Ramos (cell line): ENCODE measurements around the gene BTG3.

Source experiments
- in situ Hi-C: fragments of 300-500 bp; cut with MboI; formaldehyde crosslinking; loops from one replicate; pipeline ENCODE4 v1.14.3; 2022; ENCODE audit warnings: low sequenced_read_pairs; ENCODE audit not compliant: unreplicated experiment

The BTG3 gene

DNA sequence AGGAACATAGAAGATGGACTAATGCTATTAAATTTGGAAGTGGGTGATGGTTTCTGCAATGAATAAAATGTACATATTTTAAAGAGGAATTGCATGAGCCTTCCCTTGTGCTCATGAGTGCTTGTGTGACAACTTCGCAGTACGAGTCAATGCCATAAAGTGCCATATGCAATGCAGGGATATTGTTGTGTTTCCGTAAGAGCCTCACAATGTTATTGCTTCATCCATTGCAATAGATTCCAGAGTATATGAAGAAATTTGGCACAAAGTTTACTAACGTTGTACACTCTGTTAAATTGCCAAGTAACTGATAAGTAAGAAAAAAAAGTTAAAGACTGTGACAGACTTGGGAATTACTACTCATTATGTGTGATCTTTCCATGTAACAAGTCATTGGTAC lies 22.3 kb downstream of the BTG3 start:
- in situ Hi-C loops, result no loop called here

- in situ Hi-C loops, result loop anchor here (10.0 kb wide), 1 partner anchor 201 kb away; no protein-coding TSS in a partner anchor
Measured at GRCh38 chr21:17585875-17586450, 26.7 kb downstream of the BTG3 start.

DNA sequence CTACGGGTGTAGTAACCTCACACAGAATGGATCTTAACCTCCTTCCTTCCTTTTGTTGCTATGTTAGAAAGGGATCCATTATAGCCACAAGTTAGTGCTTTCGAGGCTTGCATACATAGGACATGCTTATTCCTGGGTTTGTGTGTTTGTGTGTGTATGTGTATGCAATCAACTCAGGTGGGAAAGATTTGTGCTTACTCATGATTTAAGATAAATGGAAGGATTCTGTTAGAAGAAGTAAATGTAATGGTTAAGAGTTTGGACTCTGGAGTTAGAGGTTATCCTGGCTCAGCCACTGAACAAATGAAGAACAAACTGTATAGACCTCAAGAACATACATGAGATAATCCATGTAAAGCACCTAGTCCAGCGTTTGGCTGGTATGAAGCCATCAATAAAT lies 28.8 kb downstream of the BTG3 start:
- in situ Hi-C loops, result loop anchor here (10.0 kb wide), 1 partner anchor 199 kb away; no protein-coding TSS in a partner anchor

DNA sequence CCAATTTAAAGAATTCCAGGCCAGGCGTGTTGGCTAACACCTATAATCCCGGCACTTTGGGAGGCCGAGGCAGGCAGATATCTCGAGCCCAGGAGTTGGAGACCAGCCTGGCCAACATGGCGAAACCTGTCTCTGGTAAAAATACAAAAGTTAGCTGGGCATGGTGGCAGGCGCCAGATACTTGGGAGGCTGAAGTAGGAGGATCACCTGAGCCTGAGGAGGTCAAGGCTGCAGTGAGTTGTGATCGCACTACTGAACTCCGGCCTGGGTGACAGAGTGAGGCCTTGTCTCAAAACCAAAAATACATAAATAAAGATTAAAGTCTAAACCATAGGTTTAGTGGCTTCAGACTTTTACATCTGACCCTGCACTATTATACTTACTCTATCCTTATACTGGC lies 32.4 kb downstream of the BTG3 start:
- in situ Hi-C loops, result loop anchor here (10.0 kb wide), 1 partner anchor 196 kb away; no protein-coding TSS in a partner anchor

- in situ Hi-C loops, result no loop called here
Measured at GRCh38 chr21:17578876-17579275, 33.8 kb downstream of the BTG3 start.

GRCh38 chr21:17578162-17578561 lies 34.5 kb downstream of the BTG3 start:
- in situ Hi-C loops, result no loop called here

GRCh38 chr21:17577701-17578100 lies 35.0 kb downstream of the BTG3 start:
- in situ Hi-C loops, result no loop called here

- in situ Hi-C loops, result no loop called here
Measured at GRCh38 chr21:17576080-17576835, 36.4 kb downstream of the BTG3 start.

GRCh38 chr21:17575076-17575475 lies 37.6 kb downstream of the BTG3 start:
- in situ Hi-C loops, result no loop called here

DNA sequence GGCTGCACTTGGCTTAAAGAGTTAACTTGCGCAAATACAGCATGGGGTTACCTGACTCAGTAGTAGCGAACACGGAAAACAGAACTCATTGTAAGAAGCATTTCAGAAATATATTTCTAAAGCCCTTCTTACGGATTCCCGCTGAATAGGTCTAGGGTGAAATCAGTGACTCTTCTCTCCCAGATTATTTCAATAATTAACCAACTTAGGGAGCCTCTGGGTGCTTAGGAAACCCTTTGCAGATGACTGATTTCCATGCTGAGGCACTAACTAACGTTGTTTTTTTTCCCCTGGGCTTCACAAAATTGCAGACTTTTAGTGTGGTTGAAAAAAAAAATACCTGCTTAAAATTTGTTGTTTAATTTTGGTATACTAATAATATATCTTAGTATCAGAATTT lies 40.3 kb downstream of the BTG3 start:
- in situ Hi-C loops, result no loop called here

DNA sequence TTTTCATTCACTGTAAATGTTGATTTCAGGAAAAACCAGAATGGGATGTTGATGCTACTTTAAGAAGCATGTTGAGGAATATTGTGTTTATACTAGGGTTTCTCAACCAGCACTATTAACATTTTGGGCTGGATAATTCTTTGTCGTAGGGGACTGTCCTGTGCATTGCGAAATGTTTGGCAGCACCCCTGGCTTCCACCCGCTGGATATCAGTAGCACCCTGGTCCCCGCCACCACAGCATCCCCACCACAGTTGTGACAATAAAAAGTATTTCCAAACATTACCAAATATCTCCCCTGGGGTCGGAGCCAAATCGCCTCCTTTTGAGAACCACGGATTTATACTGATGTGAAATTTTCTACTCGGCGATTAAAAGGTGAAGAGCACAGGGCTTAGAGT lies 41.9 kb downstream of the BTG3 start:
- in situ Hi-C loops, result no loop called here

DNA sequence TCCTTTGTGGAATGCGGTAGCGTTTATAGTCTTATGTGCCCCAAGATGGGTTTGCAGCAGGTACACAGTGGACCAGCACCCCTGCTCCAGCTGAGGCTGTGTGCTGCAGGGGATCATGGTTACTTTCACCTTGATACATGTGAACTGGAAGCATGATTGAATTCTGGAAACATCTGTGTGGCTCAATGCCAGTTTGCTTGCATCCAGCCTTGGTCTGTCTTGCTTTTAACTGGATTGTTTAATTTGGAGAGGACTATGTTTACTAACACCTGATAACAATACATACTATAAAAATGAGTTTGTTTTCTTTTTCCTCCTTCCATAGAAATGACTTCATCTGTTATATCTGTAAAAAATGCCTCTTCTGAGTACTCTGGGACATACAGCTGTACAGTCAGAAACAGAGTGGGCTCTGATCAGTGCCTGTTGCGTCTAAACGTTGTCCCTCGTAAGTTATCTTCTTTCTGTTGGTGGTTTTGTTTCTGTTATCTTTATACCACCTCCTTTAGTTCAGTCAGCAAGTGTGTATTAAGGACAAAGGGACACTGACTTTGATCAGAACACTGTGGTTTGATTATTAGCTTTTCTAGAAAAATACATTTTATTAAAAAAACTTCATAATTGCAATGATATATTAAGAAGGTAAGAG lies 52.2 kb downstream of the BTG3 start:
- in situ Hi-C loops, result no loop called here

DNA sequence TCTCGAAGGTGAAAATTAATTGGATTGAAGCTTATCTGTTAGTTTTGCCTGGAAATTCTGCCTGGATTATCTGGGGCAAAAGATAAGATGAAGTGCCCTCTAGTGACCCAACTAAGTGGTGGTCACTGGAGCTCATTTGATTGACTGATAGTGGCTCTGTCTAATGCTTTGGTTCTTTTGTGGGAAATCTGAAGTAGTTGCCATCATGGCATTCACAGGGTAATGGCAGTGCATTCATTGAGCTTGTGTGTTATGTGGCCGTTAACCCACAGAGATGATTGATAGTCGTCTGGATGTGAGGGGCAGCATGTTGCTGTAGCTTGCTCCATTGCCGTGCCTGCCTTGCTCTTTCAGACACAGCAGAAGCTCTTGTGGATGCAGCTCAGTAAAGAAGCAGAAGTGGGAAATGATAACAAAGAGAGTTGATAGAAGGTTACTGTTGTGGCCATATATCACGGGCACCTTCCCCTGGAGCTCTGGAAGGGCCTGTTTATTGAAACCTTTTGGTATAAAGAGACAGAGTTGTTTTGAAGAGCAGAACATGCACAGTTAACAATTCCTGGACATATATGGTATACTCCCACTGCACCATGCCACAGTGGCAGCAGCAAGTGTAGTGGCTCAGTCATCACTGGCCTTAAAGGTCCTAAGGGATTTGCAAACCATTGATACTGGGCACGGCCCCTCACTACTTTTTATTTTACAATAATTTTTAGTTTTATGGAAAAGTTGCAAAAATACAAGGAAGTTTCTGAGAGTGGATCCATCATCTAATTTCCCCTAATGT lies 57.8 kb downstream of the BTG3 start:
- in situ Hi-C loops, result no loop called here

GRCh38 chr21:17554120-17554519 lies 58.6 kb downstream of the BTG3 start:
- in situ Hi-C loops, result no loop called here

DNA sequence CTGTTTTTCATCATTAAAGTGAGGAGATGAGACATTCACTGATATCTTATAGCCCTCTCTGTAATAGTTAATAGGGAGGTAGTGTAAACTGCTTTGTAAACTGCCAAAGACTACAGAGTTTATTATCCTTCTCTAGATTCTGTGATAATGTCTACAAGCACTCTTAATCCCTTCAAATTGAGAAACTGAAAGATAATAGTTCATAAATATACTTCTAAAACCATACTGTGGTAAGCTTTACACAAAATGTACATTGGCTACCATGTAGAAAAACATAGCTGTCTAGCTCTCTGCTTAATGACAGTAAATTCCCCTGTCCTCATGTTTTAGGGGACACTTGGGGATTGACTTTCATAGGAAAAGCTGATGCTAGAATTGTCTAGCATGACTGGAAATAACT lies 60.3 kb downstream of the BTG3 start:
- in situ Hi-C loops, result no loop called here

DNA sequence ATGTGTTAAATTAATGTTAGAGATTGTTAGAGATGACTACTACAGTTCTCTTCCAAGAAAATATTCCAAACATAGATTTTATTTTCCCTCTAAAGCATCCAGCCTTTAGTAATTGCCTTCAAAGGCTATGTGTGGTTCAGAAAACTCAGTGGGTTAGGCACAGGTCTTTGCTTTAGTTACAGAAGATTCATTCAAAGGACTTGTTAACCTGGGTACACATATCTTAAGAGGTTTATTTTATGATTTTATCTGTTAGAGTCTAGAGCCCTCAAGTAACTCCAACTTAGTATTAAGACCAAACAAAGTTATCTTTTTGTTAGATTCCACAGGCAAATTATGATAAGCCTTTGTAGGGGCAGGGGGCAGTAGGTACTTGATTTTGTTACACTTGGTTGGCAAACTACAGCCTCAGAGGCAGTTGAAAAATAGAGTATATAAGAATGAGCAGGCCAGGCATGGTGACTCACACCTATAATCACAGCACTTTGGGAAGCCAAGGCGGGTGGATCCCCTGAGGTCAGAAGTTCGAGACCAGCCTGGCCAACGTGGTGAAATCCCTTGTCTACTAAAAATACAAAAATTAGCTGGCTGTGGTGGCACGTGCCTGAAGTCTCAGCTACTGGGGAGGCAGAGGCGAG lies 61.9 kb downstream of the BTG3 start:
- in situ Hi-C loops, result no loop called here

DNA sequence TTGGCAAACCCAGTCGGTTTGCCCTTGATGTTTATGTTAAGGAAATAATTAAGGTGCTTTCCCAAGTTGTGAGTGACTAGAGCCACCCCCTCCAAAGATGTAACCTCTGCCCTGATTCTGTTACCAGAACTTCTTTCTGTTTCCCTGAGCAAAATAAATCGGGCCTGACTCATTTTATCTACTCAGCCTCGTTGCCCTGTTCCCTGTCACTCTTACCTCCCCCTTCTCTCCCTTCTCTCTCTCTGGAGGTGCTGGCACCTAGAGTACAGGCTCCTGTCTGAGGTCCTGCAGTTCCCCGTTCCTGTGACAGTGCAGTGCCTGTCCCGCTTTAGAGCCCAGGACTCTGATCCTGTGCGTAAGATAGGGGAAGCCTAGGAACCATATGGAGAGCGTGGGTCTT lies 64.4 kb downstream of the BTG3 start:
- in situ Hi-C loops, result no loop called here

- in situ Hi-C loops, result no loop called here
Measured at GRCh38 chr21:17545007-17545406, 67.7 kb downstream of the BTG3 start.
